ENCODE results near the gene CHURC1.

- TF ChIP-seq CTCF (conservative IDR thresholded peaks at IDR 0.05; ENCODE audit: low read length) (no peak), EZH2phosphoT487 (IDR thresholded peaks at IDR 0.05; ENCODE audit: borderline replicate concordance, low read depth, low read length) (no peak)
Observed at GRCh38 chr14:64950889-64951288, 36.6 kb downstream of the CHURC1 start.

Measured in OCI-LY7 (cell line).